ENCODE measurements around the gene RNASE12.
A peak's percentile ranks its signal among the peaks of the same experiment; 100 is the strongest.
"Not testable (repeated sequence)": the region's sequence is repeated elsewhere in the genome, so short reads cannot be mapped to it uniquely, and the experiment has no call there.

The RNASE12 gene

GRCh38 chr14:20614038-20614840 lies 23.1 kb upstream of the RNASE12 start:
- peak; percentile 73 for DNase-seq (ENCODE audit: low spot score)

GRCh38 chr14:20613094-20614037 lies 22.2 kb upstream of the RNASE12 start:
- peak; percentile 93 for DNase-seq (ENCODE audit: low spot score)

- no peak for DNase-seq (ENCODE audit: low spot score)
Measured at GRCh38 chr14:20612403-20612802, 21.2 kb upstream of the RNASE12 start.

GRCh38 chr14:20611277-20611676 lies 20.1 kb upstream of the RNASE12 start:
- DNase-seq (ENCODE audit: low spot score): no peak

- peak; percentile 75 for DNase-seq (ENCODE audit: low spot score)
Measured at GRCh38 chr14:20610002-20610765, 19.0 kb upstream of the RNASE12 start.

GRCh38 chr14:20609215-20610001 lies 18.2 kb upstream of the RNASE12 start:
- DNase-seq (ENCODE audit: low spot score): peak; percentile 94

- no peak for DNase-seq (ENCODE audit: low spot score)
Measured at GRCh38 chr14:20608383-20609110, 17.4 kb upstream of the RNASE12 start.

GRCh38 chr14:20607617-20608016 lies 16.4 kb upstream of the RNASE12 start:
- no peak for DNase-seq (ENCODE audit: low spot score)

GRCh38 chr14:20606902-20607242 lies 15.7 kb upstream of the RNASE12 start:
- DNase-seq (ENCODE audit: low spot score): no peak

GRCh38 chr14:20606190-20606901 lies 15.2 kb upstream of the RNASE12 start:
- DNase-seq (ENCODE audit: low spot score): peak; percentile 47

GRCh38 chr14:20603813-20604690 lies 12.9 kb upstream of the RNASE12 start:
- DNase-seq (ENCODE audit: low spot score): no peak

- DNase-seq (ENCODE audit: low spot score): no peak
Measured at GRCh38 chr14:20602583-20602982, 11.4 kb upstream of the RNASE12 start.

GRCh38 chr14:20601522-20601921 lies 10.3 kb upstream of the RNASE12 start:
- no peak for DNase-seq (ENCODE audit: low spot score)

GRCh38 chr14:20597108-20597507 lies 5.9 kb upstream of the RNASE12 start:
- no peak for DNase-seq (ENCODE audit: low spot score)

- not testable (repeated sequence) for DNase-seq (ENCODE audit: low spot score)
Measured at GRCh38 chr14:20595726-20596125, 4.5 kb upstream of the RNASE12 start.

- DNase-seq (ENCODE audit: low spot score): no peak
Measured at GRCh38 chr14:20592574-20592973, 1.4 kb upstream of the RNASE12 start.

- DNase-seq (ENCODE audit: low spot score): no peak
Measured at GRCh38 chr14:20587489-20588154, 3.6 kb downstream of the RNASE12 start, which contains the start of gene RNASE11. RNASE11 (minus strand) TSS chr14:20588001.

GRCh38 chr14:20583908-20584307 lies 7.3 kb downstream of the RNASE12 start:
- DNase-seq (ENCODE audit: low spot score): no peak
